ENCODE results near the gene CD82.

The CD82 gene

DNA sequence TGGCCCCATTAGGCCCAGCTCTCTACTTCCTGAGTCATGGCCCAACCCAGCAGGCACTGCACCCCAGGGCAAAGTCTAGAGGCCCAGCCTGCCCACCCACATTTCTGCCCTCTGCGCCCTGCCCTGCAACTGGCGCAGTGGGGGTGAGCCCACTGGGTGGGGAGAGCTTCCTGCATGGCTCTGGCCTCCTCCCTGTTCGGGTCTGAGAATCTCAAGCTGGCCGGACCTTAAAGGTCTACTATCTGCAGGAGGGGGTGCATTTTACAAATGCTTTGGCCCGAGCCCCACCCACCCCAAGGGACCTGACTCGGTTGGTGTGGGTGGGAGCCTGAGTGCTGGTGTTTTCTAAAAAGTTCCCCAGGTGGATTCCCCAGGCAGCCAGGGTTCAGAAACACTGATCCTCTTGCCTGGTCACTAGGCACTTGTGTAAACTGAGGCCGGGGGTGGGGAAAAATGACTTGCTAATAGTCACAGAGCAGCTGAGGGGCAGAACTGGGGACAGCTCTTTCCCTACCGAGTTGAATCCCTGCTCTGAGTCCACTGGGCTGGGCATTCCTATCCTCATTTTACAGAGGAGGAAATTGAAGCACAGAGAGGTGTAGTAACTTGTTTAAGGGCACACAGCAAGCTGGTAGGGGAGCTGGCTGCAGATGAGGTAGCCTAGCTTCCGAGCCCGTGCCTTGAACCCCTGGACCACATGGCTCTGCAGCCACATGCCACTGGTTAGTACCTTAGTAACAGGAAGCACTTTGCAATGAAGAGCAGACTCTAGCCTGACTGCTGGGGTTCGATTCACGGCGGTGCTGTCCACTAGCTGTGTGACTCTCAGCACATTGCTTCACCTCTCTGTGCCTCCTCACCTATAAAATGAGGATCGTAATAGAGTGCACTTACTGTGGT is 36.3 kb downstream of the CD82 start:
- DNase-seq (ENCODE audit: low read depth), result no peak

DNA sequence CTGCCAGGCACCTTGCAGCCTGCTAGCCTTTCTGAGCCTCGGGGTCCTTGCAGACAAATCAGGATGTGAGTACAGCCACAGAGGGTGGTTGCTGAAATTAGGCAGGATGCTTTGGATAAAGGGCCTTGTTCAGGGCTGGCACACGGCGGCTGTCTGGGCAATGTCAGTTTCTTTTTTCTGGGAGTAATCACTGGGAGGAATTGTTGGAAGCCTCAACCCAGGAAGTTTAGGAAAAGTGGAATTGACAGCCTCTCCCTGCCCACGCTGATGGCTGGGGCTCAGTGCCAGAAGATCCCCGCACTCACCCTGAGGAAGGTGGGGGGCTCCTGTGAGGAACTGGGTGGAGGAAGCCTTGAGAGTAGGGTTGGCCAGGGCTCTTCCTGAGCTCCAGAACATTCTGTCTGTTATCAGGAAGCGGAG is 37.4 kb downstream of the CD82 start:
- DNase-seq (ENCODE audit: low read depth), result no peak

DNA sequence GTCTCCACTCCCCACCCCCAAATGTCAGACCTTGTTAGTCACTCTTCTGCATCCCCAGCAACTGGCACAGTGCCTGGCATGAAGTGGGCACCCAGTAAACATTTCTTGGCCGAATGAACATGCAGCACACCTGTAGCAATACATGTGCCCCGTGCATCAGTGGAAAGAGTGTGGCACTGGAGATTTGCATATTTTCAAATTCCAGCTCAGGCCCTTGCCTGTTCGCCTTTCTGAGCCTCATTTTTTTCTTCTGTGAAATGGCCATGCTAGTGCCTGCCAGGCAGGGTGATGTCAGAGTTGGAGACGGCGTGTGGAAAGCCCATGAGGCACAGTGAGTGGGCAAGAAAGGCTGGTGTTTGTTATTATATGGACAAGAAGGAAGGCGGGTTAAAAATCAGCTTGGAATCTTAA is 38.7 kb downstream of the CD82 start:
- DNase-seq (ENCODE audit: low read depth), result no peak

DNA sequence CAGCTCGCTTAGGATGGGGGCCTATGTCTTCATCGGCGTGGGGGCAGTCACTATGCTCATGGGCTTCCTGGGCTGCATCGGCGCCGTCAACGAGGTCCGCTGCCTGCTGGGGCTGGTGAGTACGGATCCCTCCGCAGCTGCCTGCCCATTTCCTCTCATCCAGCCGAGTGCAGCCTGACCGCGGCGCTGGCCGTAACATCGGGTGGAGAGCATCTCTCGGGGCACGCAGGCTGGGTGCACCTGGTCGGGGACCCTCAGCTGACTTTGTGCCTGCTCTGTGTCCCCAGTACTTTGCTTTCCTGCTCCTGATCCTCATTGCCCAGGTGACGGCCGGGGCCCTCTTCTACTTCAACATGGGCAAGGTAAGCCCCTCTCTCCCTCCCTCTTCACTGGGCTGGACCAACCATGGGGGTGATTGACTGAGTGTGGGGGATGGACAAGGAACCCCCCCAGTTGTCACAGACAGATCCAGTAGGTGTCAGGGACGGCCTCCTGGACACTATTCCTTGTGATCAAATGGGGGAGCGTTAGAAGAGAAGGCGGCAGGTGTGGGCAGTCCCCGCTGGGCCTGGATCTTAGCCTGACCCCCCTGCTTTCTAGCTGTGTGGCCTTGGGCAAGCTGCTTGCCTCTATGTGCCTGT is 39.7 kb downstream of the CD82 start:
- DNase-seq (ENCODE audit: low read depth), result no peak

DNA sequence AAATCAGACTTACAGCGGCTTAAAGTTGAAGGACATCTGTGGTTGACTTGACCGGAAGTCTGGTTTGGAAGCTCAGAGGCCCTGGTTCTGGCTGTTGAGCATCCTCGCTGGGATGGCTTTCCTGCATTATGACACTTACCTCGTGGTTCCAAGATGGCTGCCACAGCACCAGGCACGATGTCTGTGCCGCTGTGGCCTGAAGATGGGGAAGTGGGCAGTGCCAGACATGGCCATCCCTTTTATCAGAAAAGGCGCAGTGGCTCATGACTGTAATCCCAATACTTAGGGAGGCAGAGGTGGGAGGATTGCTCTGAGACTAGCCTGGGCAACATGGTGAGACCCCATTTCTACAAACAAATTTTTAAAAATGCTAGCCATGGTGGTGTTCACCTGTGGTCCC is 40.5 kb downstream of the CD82 start:
- no peak for DNase-seq (ENCODE audit: low read depth)

DNA sequence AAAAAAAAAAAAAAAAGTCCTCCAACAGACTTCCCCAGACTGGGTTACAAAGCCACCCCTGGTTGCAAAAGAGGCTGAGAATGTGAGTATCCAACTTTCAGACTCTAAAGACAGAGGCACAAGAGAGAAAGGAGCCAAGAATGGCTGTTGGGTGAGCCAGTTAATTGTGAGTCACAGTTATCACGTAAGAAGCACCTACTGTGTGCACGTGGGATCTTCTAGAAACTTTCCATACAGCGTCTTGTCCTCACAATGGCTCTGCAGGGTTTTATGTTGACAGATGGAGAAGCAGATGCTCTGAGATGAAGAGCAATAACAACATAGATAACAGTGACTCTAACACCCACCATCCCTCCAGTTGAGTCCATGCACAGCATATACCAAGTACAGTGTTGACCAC is 41.0 kb downstream of the CD82 start:
- DNase-seq (ENCODE audit: low read depth), result no peak

DNA sequence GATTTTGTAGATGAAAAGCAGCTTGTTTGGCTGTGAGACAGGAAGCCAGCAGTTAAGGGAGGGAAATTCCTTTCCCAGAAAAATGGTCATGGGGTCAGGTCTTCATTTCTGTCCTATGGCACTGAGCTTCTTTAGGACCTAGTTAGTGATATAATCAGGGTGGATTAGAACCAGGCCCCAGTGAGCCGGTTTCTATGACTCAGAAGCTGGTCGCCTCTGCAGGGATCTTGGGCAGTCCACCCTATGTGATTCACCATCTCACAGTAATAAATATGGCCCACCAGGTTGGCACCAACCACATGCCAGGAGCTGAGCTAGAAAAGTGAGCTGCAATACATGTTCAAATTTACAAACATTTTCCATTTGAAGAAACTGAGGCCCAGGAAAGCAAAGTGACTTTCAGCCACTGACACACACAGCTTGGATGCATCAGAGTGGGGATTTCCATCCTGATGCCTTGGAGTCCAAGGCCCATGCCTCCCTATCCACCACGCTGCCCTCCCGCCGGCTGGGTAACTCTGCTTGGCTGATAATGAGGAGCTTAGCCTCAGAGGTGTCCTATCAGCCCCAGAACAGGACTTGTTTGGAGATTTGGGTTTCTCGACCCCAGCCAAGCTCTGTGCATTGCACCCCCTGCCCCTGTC is 42.0 kb downstream of the CD82 start:
- no peak for DNase-seq (ENCODE audit: low read depth)

DNA sequence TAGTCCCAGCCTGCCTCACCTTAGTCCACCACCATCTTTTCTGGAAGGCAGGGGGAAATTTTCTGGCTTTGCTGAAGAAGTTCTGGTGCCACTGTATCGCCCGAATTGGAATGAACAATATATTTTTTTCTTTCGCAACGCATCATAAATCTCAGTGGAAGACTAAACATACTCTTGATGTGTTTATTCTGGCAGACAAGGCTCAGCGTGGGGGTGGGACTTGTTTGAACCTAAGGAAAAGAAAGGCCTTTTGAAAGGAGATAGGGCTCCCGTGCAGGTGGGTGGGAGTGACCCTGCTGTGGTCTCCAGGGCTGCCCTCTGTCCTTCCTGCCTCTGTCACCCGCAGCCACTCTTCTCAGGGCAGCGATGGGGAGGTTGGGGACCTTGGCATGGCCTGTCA is 42.5 kb downstream of the CD82 start:
- no peak for DNase-seq (ENCODE audit: low read depth)

DNA sequence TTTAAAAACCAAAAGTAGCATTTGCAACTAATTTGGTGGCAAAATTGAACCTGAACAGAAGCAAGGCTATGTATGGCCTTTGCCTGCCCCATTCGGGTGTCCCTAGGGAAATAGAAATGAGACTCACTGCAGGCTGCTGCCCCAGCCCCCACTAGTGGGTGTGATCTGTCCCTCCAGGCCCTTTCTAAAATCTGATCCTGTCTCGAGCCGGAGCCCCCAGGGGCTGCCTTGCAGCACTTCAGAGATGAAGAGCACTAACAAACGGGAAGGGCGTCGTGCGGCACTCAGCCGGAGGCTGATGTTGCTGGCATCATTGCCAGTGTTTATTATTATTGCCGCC is 43.2 kb downstream of the CD82 start:
- DNase-seq (ENCODE audit: low read depth), result no peak

DNA sequence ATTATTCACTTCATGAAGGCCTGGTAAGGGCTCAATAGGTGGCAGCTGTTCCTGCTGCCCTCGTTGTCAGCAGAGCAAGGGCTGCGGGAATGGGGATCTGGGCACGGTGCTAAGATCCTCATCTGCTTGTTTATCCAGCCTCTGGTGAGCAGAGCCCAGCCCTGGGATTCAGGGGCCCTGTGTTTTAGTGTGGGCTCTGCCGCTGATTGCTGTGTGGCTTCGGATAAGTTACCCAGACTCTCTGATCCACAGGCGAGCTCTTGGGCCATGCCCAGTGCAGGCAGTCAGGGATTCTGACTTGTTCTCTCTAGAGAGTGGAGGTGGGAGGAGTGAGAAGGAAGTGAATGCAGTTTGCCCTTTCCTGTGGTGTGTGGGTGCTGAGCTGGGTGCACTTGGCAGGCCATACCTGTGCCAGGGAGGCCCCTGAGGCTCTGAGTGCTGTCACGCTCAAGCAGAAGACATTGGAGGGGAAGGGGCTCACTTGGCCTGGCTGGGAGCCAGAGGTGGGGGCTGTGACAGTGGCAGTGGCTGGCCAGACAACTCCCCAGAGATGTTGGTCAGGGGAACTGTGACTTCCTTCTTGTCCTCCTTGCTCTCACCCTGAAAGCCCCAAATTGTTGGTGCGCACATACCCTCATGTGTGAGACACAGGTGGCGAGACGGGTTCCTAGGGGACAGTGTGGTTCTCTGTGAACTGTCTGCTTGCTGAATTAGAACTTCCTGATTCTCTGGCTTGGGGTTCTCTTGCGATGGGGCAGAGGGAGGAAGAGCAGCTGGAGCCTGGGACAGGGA is 43.7 kb downstream of the CD82 start:
- no peak for DNase-seq (ENCODE audit: low read depth)

DNA sequence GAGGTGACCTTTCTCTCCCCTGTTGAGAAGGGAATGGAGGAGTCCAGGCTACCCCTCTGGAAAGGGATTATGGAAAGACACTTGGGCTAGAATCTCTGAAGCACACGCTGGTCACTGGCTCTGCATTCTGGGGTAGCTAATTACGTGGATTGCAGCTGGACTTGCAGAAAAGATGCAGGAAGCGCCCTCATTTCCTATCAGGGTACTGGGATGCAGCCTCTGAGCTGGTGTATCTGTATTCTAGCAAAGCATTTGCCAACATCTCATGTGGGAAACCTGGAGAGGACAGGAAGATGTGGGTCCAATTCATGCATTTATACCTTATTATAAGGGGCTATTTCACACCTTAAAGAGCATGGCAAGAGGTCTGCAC is 44.3 kb downstream of the CD82 start:
- DNase-seq (ENCODE audit: low read depth), result no peak

DNA sequence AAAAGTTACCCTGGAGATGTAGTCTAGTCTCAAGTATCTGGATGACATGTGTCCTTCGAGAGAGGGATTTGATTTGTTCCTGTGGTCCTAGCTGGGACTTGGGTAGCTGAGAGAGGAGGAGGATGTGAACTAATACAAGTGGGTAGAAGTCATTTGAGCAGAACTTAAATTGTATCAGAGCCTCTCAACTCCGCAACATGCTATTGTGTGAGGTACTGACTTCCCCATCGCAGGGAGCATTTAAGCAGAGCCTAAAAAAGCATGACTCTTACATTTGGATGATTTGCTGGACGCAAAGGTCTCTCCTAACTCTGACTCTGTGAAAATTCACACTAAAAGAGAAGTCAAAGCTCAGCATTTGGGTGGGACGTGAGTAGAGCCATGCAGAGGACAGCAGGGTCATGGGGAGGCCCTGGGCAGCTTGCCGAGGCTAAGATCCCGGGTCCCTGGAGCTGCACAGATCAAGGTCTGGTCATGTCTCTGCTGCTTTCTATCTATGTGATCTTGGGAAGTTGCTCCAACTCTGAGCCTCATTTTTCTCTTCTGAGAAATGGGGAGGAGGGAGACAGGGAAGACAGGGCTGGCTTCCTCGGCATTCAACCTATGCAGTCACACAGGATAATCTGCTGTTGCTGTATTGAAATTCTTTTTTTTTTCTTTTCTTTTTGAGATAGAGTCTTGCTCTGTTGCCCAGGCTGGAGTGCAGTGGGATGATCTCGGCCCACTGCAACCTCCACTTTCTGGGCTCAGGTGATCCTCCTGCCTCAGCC is 44.9 kb downstream of the CD82 start:
- DNase-seq (ENCODE audit: low read depth), result no peak

DNA sequence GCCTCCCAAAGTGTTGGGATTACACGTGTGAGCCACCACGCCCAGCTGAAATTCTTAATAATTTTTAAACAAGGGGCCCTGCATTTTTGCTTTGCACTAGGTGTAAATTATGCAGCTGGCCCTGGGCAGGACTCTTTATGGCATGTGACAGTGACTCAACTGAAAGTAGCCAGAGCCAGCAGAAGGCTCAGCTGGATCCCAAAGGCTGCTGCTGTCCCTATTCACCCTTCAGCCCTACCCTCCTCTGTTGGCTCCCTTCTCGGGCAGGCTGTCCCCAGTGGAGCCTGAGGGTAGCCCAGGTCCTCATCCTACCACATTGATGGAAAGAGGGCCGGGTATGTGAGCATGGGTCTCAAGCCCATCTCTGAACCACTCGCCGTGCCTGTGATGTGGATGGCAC is 45.6 kb downstream of the CD82 start:
- DNase-seq (ENCODE audit: low read depth), result no peak

DNA sequence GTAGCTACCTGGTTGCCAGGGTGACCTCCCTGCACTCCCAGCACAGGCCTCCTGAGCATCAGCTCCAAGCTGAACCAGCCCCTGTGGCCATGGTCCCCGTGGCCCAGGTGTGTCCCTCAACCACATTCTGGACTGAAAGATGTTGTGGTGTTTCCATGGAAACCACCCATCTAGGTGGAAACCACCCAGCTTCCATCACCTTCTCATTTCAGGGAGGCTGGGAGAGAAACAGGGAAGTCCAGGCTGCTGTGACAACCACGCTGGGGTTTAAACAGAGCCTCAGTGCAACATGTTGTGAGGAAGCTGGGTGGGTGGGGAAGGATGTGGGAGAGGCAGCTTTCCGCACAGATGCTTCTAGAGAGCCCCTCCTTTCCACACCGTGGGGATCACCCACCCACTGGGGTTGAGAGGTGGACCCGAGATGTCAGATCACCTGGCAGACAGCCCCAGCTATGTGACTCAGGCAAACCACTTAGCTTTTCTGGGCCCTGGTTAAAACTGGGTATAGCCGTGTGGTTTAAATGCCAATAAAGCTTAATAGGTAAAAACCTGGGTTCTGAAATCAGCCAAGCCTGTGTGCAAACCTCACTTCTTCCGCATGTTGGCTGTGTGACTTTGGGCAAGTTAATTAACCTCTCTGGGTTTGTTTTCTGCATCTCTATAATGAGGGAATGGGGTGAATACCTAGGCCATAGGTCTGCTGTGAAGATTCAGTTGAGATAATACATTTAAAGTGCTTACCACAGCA is 46.4 kb downstream of the CD82 start:
- no peak for DNase-seq (ENCODE audit: low read depth)

DNA sequence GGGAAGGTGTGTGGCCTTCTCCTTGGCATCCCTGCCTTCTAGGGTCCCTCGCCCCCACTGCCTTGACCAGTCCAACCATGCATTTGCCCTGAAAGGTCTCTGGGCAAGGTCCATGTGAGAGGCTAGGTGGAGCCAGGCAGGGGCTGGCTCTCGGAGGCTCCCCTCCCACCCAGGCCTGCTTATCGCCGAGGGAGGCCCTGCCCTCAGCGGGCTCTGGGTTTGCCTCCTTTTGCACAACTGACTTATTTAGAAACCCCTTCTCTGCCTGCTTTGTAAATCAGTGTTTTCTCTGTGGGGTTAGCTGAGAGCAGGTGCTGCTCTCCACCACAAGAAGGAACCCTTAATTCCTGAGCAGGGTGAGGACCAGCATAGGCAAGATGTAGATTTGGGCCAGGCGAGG is 47.7 kb downstream of the CD82 start:
- DNase-seq (ENCODE audit: low read depth), result no peak

DNA sequence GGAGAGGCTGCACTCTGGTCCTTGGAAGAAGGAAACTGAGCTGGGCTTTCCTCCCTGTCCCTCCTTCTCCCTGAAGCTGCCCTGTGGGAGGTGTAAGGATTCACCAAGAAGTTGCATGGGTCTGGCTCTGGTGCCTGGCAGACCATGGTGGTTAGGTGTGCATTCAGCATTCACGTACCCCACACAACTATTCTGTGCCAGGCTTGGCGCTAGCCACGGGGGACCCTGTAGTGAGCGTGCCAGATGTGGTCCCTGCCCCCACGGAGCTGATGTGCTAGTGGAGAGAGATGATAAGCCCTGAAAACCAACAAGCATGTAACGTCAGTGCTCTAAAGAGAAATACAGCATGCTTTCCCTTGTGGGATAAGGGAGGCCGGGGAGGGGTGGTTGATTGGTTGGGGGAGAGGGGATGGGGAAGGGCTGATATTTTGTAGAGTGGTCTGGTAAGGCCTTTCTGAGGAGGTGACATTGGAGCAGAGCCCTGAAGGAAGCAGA is 48.9 kb downstream of the CD82 start:
- DNase-seq (ENCODE audit: low read depth), result no peak

DNA sequence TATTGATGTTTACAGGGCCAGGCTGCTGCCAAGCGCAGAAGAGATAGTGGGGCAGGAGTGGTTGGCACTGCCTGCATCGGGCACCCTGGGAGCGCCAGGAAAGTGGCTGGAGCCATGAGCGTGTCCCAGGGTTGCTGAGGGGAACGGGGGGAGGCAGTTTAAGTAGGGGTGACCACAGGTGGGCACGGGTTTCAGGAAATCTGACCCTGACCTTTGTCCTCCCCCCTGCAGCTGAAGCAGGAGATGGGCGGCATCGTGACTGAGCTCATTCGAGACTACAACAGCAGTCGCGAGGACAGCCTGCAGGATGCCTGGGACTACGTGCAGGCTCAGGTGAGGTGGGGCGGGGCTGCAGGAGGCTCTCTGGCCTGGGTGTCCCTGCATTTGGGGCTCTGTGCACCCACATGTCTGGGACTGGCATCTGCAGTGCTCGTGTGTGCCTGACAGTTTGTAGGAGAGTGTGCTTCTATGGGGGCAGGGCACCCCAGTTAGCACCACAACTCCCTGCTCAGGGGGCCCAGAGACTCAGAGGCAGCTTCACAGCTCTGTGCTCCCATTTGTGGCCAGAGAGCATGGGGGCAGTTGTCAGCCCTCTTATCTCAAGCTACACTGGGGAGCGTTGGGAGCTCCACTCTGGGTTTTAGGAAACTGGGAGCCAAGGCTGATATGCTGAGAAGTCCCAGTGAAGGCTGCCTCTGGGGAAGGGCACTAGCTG is 49.7 kb downstream of the CD82 start:
- no peak for DNase-seq (ENCODE audit: low read depth)

DNA sequence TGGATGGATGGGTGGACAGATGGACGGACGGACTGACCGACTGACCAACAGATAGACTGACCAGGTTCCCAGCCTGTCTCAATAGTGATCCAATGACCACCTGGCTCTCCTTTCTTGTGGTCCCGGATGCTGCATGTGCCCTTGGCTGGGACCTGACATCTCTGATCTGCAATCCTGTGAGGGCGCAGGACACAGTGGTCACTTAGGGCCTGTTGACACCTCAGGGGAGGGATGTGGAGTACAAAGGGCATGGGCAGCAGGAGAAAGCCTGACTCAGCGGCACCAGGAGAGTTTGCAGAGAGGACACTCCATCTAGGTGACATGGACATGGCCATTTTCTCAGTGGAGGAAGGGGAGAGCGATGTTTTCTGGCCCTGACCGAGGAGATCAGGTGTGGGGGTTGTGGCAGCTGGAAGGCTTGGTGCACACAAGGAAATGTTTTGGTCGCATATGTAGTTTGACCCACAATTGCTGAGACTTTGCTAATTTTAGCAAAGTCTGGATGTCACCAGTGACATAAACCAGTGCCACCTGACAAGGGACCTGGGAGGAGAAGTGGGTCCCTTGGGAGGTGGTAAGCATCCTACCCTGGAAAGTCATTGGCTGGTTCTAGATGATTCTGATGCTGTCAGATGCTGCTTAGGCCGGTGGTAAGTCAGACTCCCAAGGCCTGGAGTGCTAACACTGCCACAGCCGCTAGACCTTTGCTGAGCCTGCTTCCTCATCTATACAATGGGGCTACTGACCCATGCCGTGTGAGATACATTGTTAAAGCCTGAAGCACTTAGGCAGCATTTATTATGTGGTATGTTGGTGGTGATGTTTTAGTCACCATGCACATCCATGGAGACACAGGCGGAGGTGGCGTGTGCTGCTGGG is 50.7 kb downstream of the CD82 start:
- DNase-seq (ENCODE audit: low read depth), result no peak
